Measurements from ENCODE around the gene IGLL5. TPM values are rescaled to one million over a fixed set of nuclear protein-coding genes. Genes with fewer than 3 reads are reported as not detected.

Gene IGLL5
- total and polyA plus RNA-seq, 9 of the 15 experiments (the other 6 are each of a cell fraction or from before 2014, with no cell fraction given), result not detected

DNA sequence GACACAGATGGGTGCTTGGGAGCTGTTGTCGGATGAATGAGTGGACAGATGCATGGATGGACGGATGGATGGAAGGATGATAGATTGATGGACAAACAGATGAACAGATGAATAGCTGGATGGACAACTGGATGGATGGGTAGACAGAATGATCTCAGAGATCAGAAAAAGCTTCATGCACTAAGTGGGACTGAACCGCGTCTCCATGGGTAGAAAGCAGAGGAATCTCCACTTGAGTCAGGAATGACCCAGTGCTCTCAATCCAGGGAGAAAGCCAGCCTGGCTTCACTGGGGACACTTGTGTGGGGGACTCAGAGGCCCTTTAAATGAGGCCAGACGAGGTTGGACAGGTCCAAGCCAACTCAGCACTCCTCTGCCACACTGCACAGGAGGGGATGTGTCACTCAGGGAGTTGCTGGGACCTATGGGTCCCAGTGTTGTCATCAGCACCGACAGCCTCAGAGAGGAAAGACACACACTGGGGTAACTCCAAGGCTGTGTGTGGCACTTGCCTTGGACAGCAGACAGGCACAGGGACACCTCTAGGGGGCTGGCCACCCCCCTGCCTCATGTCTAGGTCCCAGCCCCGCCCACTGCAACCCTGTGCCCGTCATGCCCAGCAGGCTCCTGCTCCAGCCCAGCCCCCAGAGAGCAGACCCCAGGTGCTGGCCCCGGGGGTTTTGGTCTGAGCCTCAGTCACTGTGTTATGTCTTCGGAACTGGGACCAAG lies 5.6 kb downstream of the IGLL5 start (continued):
- no peak for TF ChIP-seq POLR2B (IDR thresholded peaks at IDR 0.05; ENCODE audit: low read depth, partially characterized antibody)
- no peak for TF ChIP-seq FIP1L1 (IDR thresholded peaks at IDR 0.05; ENCODE audit: low read depth, low read length, poor library complexity, severe bottlenecking)
- TF ChIP-seq TEAD1 (CRISPR knock-in tag; IDR thresholded peaks at IDR 0.05), result peak in 1 of 2 experiments; percentile 68; a peak in 1 of 4 replicates
- no peak for TF ChIP-seq ZNF431 (CRISPR knock-in tag; IDR thresholded peaks at IDR 0.05)
- TF ChIP-seq ATF2 (CRISPR knock-in tag; IDR thresholded peaks at IDR 0.05), result no peak
- no peak for TF ChIP-seq HDAC8 (tag; IDR thresholded peaks at IDR 0.05)
- TF ChIP-seq XRCC5 (IDR thresholded peaks at IDR 0.05; ENCODE audit: low read depth, low read length), result no peak
- no peak for TF ChIP-seq SRSF9 (IDR thresholded peaks at IDR 0.05; ENCODE audit: borderline replicate concordance, low read depth, low read length)
- no peak for TF ChIP-seq ZNF79 (CRISPR knock-in tag; IDR thresholded peaks at IDR 0.05; ENCODE audit: low read depth)
- no peak for TF ChIP-seq RBM17 (IDR thresholded peaks at IDR 0.05; ENCODE audit: borderline replicate concordance, low read depth, low read length)
- TF ChIP-seq RB1 (IDR thresholded peaks at IDR 0.05; ENCODE audit: low read depth), result no peak
- TF ChIP-seq, protein P1, sequence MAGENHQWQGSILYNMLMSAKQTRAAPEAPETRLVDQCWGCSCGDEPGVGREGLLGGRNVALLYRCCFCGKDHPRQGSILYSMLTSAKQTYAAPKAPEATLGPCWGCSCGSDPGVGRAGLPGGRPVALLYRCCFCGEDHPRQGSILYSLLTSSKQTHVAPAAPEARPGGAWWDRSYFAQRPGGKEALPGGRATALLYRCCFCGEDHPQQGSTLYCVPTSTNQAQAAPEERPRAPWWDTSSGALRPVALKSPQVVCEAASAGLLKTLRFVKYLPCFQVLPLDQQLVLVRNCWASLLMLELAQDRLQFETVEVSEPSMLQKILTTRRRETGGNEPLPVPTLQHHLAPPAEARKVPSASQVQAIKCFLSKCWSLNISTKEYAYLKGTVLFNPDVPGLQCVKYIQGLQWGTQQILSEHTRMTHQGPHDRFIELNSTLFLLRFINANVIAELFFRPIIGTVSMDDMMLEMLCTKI (IDR thresholded peaks at IDR 0.05; ENCODE audit: partially characterized antibody), result no peak
- TF ChIP-seq SLC30A9 (CRISPR knock-in tag; IDR thresholded peaks at IDR 0.05), result no peak
- TF ChIP-seq HOMEZ (CRISPR knock-in tag; IDR thresholded peaks at IDR 0.05), result no peak
- no peak for TF ChIP-seq ZKSCAN1 (IDR thresholded peaks at IDR 0.05; ENCODE audit: low read depth, low read length)
- no peak for TF ChIP-seq NR2C2 (CRISPR knock-in tag; IDR thresholded peaks at IDR 0.05)
- TF ChIP-seq NR2C2 (tag; IDR thresholded peaks at IDR 0.05), result no peak
- no peak for TF ChIP-seq ETV5 (CRISPR knock-in tag; IDR thresholded peaks at IDR 0.05; ENCODE audit: low read depth)
- TF ChIP-seq ZNF589 (CRISPR knock-in tag; IDR thresholded peaks at IDR 0.05; ENCODE audit: low read depth), result no peak
- no peak for TF ChIP-seq HMGN3 (IDR thresholded peaks at IDR 0.05; ENCODE audit: borderline replicate concordance, extremely low read depth, insufficient read length, low read depth, low read length)
- no peak for TF ChIP-seq SP1 (CRISPR knock-in tag; IDR thresholded peaks at IDR 0.05)
- TF ChIP-seq THRAP3 (IDR thresholded peaks at IDR 0.05; ENCODE audit: borderline replicate concordance), result no peak
- TF ChIP-seq ASH1L (IDR thresholded peaks at IDR 0.05; ENCODE audit: borderline replicate concordance, low read depth, partially characterized antibody), result no peak
- no peak for TF ChIP-seq STAG1 (CRISPR knock-in tag; IDR thresholded peaks at IDR 0.05; ENCODE audit: borderline replicate concordance)

Data from K562 (cell line).